ENCODE measurements around the gene TMTC1.
A peak's percentile ranks its signal among the peaks of the same experiment; 100 is the strongest.
"Not testable (repeated sequence)": the region's sequence is repeated elsewhere in the genome, so short reads cannot be mapped to it uniquely, and the experiment has no call there.

The TMTC1 gene

DNA sequence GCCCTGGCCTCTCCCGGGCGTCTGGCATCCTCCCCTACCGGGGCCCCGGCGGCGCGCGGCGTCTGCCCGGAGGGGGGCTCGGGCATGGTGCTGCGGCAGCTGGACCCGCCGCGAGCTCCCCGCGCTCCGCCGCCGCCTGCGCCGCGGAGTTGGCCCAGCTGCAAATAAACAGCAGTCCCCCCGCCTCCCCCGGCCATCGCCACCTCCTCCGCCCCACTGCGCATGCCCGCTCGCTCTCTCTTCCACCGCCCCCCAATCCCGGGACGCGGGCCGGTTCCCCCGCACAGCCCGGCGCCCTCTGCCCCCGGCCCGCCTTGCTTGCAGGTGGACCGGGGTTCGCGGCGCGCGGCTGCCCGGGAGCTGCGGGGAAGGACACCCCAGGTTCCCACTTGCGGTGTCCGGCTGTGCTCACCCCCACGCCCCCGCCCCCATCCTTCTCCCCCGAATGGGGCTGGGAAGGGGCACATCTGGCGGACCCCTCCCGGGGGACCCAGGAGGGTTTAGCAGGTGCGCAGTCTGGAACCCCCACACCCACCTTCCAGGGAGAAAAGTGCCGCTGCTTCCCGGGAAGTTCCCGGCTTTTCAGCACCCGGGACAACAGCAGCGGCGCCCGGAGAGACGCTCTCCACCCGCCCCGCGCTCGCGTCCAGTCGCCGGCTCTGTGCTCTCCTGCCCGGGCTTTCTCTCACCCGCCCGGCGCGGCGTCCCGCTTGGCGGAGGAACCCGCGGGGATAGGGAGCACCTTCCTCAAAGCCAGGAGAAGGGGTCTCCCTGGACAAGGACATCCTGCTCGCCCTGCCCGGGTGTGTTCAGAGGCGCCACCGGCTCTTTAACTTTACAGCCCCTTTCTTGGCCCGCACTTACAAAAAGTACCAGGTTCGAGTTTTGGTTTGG is at the start of gene TMTC1:
TMTC1 (minus strand) TSS at position 170 of the 894 bp plus-strand sequence. CDS start 191 bp downstream, outside the sequence.
- DNase-seq (ENCODE audit: low spot score), result peak; percentile 83

GRCh38 chr12:29831173-29831572 is 47.4 kb upstream of the TMTC1 start:
- DNase-seq (ENCODE audit: low spot score), result no peak

- DNase-seq (ENCODE audit: low spot score), result no peak
These were observed 46.6 kb upstream of the TMTC1 start for GRCh38 chr12:29830391-29830790.

GRCh38 chr12:29818916-29819623 is 35.3 kb upstream of the TMTC1 start:
- no peak for DNase-seq (ENCODE audit: low spot score)

GRCh38 chr12:29816874-29817725 is 33.4 kb upstream of the TMTC1 start:
- no peak for DNase-seq (ENCODE audit: low spot score)

DNA sequence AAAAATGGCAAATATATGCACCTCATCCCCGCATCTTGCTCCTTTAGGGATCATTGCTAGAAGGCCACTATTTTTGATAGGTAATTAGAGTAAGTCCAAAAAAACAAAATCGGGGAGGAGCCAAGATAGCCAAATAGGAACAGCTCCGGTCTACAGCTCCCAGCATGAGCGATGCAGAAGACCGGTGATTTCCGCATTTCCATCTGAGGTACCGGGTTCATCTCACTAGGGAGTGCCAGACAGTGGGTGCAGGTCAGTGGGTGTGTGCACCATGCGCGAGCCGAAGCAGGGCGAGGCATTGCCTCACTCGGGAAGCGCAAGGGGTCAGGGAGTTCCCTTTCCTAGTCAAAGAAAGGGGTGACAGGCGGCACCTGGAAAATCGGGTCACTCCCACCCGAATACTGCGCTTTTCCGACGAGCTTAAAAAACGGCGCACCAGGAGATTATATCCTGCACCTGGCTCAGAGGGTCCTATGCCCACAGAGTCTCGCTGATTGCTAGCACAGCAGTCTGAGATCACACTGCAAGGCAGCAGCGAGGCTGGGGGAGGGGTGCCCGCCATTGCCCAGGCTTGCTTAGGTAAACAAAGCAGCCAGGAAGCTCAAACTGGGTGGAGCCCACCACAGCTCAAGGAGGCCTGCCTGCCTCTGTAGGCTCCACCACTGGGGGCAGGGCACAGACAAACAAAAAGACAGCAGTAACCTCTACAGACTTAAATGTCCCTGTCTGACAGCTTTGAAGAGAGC is 26.0 kb upstream of the TMTC1 start:
- not testable (repeated sequence) for DNase-seq (ENCODE audit: low spot score)

DNA sequence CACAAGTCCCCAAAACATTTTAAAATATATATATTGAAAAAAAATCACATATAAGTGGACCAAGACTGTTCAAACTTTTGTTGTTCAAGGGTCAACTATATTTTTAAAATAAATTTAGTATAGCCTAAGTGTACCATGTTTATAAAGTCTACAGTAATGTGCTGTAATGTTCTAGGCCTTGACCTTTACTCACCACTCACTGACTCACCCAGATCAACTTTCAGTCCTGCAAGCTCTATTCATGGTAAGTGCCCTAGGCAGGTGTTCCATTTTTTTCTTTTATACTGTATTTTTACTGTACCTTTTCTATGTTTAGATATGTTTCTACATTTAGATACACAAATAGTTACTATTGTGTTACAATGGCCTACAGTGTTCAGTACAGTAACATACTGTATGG is 23.4 kb upstream of the TMTC1 start:
- DNase-seq (ENCODE audit: low spot score), result no peak

DNA sequence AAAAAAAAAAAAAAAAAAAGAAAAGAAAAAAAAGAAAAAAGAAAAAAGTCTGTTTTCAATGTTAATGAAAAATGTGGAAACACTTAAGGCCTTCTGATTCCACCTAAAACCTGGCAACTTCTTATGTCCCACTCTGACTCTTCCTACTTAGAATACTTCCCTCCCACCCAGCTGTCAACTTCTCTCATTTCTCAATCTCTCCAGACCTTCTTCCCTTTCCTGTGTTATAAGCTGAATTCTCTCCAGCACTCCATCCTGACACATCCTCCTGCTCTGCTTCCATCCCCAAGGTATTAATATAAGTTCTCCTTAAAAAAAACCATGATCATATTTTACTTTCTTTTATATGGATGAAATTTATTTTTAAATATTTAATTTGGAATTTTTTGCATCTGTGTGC is 20.3 kb upstream of the TMTC1 start:
- DNase-seq (ENCODE audit: low spot score), result no peak

- no peak for DNase-seq (ENCODE audit: low spot score)
These were observed 15.8 kb upstream of the TMTC1 start for GRCh38 chr12:29799591-29799990.

DNA sequence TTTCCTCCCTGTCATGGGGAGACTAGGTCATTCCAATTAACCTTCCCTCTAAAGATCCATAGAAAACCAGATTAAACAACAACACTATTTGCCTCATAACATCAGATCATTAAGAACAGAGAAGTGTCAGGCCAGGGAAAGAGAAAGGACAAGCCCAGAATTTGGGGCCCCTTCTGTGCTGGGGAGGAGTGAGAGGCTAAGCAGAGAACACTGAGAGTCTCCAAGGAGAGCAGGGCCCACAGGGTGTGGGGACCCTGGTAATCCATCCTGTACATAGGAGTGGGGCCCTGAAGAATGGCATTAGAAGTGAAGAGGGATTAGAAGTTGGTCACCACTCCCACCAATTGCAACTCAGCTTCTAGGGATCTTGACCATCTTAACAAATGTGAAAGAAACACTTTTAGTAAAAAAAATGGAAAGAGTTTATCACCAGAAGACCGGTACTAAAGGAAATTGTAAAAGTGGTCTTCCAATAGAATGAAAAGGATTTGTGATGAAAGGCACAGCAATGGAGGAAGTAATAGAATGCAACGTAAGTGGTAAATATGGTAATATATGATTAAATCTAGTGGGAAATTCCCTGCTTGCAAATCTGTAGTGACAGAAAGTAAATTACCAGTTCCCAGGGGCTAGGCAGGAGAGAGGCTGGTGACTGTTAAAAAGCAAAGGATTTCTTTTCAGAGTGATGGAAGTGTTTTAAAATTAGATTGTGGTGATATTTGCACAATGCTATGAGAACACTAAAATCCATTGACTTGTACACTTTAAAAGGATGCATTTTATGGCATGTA is 14.0 kb upstream of the TMTC1 start:
- DNase-seq (ENCODE audit: low spot score), result no peak

- no peak for DNase-seq (ENCODE audit: low spot score)
These were observed 13.1 kb upstream of the TMTC1 start for GRCh38 chr12:29796823-29797263.

GRCh38 chr12:29795715-29796114 is 12.0 kb upstream of the TMTC1 start:
- no peak for DNase-seq (ENCODE audit: low spot score)

- DNase-seq (ENCODE audit: low spot score), result no peak
These were observed 11.1 kb upstream of the TMTC1 start for GRCh38 chr12:29794862-29795261.

DNA sequence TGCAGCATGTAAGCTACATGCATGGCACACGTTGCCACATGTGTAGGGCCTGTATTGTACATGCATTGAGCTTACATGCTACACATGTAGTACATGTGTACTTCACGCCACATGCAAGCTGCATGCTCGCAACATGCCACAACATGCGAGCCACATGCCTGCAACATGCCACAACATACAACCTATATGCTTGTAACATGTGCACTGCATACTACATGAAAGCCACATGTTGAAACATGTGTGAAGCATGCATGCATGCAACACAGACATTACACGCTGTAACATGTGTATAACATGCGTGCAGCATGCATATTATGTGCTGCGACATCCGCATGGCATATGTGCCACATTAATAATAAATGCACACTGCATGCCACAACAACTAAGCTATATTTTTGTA is 9.1 kb upstream of the TMTC1 start:
- no peak for DNase-seq (ENCODE audit: low spot score)

DNA sequence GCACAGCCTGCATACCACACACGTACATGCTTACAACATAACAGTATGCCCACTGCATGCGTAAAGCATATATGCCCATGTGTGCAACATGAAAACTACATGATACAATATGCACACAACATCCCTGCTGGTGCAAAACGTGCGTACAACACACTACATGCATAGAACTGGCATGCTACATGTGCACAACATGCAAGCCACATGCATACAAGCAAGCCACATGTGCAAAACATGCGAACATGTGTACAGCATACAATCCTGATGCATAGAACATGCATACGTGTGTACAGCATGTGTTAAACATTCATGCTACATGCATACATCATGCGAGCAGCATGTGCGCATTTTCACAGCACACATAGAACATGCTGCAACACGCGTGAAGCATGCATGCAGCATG is 8.4 kb upstream of the TMTC1 start:
- DNase-seq (ENCODE audit: low spot score), result no peak

DNA sequence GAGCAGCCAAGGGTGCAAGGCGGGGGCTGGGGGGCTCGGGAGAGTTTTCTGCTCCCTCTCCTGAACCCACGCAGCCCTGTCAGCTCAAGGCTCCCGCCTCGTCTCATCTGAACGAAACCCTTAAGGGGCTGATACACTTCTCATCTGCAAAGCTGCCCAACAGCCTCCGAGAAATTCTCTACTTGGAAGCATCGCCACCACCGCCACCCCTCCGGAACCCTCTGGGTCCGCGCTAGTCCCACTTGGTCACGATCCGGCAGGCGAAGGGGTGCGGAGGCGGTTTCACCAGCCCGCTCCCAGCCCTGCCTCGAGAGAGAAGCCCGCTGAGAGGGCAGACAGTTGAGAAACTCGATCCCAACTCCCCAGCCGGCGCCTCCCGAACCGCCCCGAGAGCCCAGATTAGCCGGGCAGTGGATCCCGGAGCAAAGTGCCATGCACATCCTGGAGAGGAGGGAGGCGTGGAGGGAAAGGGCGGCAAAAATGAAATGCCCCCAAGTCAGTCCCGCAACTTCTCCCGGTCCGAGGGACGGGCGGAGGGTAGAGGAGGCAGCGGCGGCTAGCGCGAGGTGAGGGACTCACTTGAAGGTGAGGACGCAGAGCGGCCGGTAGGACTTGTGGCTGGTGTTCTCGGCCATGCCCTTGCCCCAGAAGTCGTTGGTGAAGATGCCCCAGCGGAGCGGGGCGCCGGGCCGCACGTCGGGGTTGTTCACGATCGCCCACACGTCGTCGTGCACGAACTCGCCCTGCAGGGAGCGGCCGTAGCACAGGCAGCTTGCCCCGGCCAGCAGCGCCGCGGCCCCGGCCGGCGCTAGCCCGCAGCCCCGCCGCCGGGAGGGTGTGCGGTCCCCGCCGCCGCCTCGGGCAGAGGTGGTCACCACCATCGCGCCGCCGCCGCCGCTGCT is 620 bp downstream of the TMTC1 start:
- DNase-seq (ENCODE audit: low spot score), result peak; percentile 73

DNA sequence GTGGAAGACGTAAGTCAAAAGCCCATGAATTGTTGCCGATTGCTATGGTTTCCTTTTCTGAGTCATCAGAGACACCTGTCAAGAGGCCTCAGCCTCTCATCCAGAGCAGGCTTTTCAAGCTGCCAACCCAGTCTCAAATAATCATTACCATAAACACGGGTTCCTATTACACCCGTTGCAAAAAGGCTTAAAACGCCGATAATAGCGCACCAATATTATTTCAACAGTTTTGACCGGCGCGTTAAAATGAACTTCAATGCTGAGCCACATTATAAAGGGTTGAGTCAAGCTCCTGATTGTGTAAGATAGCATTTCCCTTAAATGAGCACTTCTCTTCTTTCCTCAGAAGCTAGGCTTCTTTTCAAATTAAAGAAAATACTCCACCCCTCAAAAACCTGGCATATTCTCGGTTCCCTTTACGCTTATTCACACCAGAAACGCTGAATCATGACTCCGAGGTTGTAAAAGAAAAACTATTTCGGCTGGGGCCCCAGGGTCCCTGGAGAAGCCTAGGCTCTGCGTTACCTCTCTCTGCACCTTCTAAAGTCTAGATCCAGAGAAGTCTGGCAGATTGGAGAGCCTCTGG is 1.4 kb downstream of the TMTC1 start:
- DNase-seq (ENCODE audit: low spot score), result no peak

- DNase-seq (ENCODE audit: low spot score), result no peak
These were observed 2.0 kb downstream of the TMTC1 start for GRCh38 chr12:29781705-29782266.

DNA sequence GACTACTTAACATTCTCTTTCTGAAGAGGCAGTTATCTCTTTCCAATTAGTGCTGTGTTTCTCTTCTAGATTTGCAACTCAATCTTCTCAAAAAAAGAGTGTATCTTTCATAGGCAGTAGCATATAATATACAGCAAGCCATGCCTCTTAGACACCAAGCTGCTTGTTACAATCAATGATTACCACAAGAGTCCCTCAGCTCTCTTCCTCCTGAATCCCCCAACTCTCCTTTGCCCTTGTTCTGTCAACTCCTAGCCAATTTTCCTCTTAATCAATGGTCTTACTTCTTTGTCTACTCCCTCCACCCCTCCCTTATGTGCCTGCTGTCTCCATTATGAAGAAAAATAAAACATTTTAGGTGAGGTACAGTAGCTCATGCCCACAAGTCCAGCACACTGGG is 2.6 kb downstream of the TMTC1 start:
- no peak for DNase-seq (ENCODE audit: low spot score)

Measured in left forelimb (tissue), 1 donor.